Natural killer cell (primary cell): Measurements from ENCODE around the gene CCDC102B. TPM values are rescaled to one million over a fixed set of nuclear protein-coding genes. Genes with fewer than 3 reads are reported as not detected.

ENCODE experiments used
- ATAC-seq, 3 donors: fragments of 150-1000 bp in 2 of 3; fragments of 200-7000 bp in 1 of 3; cut with Tn5 transposase; 1 replicate in 1 of 3; 2 replicates in 2 of 3; pipeline ENCODE4 v1.10.0; 2021; ENCODE audit warnings: mild to moderate bottlenecking in 2 of 3, moderate library complexity in 2 of 3
- DNase-seq, 2 donors: peaks; one replicate each; pipeline versions ENCODE4 v3.0.0 to v3.0.0-alpha.2; 2013 to 2021; ENCODE audit warnings: mixed read lengths in 1 of 2
- H3K27ac ChIP-seq: one replicate; pipeline ENCODE4 v1.5.1; 2013; ENCODE audit warnings: mild to moderate bottlenecking, low read length
- H3K27me3 ChIP-seq: one replicate; pipeline ENCODE4 v1.6.1; 2013; ENCODE audit warnings: low read length; ENCODE audit not compliant: control insufficient read depth, insufficient read depth
- H3K36me3 ChIP-seq: one replicate; pipeline ENCODE4 v1.6.1; 2013; ENCODE audit warnings: low read length; ENCODE audit not compliant: control insufficient read depth, insufficient read depth
- H3K4me1 ChIP-seq: one replicate; pipeline ENCODE4 v1.6.1; 2013; ENCODE audit warnings: low read length; ENCODE audit not compliant: control insufficient read depth, insufficient read depth
- H3K4me3 ChIP-seq: one replicate; pipeline ENCODE4 v1.5.1; 2013; ENCODE audit warnings: low read length
- H3K9me3 ChIP-seq: one replicate; pipeline ENCODE4 v1.6.1; 2013; ENCODE audit warnings: low read length; ENCODE audit not compliant: control insufficient read depth, insufficient read depth
- H3K27ac Mint-ChIP-seq, 2 donors: one replicate each; pipeline ENCODE4 v1.8.0; 2022; ENCODE audit warnings: mild to moderate bottlenecking in 2 of 2, mixed read lengths in 2 of 2, moderate library complexity in 1 of 2
- H3K27me3 Mint-ChIP-seq, 2 donors: one replicate each; pipeline ENCODE4 v1.8.0; 2022; ENCODE audit warnings: low read depth in 2 of 2, mixed read lengths in 2 of 2
- H3K36me3 Mint-ChIP-seq: one replicate; pipeline ENCODE4 v1.8.0; 2022; ENCODE audit warnings: mixed read lengths
- H3K4me1 Mint-ChIP-seq, 2 donors: one replicate each; pipeline ENCODE4 v1.8.0; 2022; ENCODE audit warnings: mixed read lengths in 2 of 2
- H3K4me3 Mint-ChIP-seq: one replicate; pipeline ENCODE4 v1.8.0; 2022; ENCODE audit warnings: mild to moderate bottlenecking, moderate library complexity, mixed read lengths
- H3K9me3 Mint-ChIP-seq, 2 donors: one replicate each; pipeline ENCODE4 v1.8.0; 2022; ENCODE audit warnings: mixed read lengths in 2 of 2
- CTCF ChIP-seq: fragments of 200-600 bp; IDR thresholded peaks from one replicate; pipeline ENCODE4 v1.8.0; 2022; ENCODE audit warnings: antibody characterized with exemption
- WGBS: methylation state at CpG from one replicate; pipeline ENCODE4 v1.1.7; 2013; ENCODE audit warnings: missing lambda C conversion rate; ENCODE audit not compliant: insufficient coverage; 5-methylcytosine and 5-hydroxymethylcytosine counted together
- intact Hi-C: fragments of 100-400 bp; cut with micrococcal nuclease; formaldehyde crosslinking; loops from one replicate; pipeline ENCODE4 v1.14.2; 2022
- total RNA-seq, 4 donors: library from RNA; stranded (reverse); fragments of 120-200 nt in 1 of 4; gene quantifications; one replicate each; pipeline versions ENCODE4 v1.2.3 to v1.2.4, GENCODE V29; 2013 to 2022

The CCDC102B gene
- total RNA-seq, 3 donors from 2014 or later (not counting 1 experiment from before 2014, with no cell fraction given): 6.9 to 9.9 (median 8.9) TPM

GRCh38 chr18:68778280-68778886, 19.5 kb upstream of the CCDC102B start:
- intact Hi-C loops: no loop called here
- 100% methylated on average over 2 of the region's 3 CpGs for WGBS
- ATAC-seq: no peak

GRCh38 chr18:68779169-68779568, 18.7 kb upstream of the CCDC102B start:
- Histone ChIP-seq H3K27me3 (no peaks in the 10 kb centered on the region), H3K9me3 (no peaks in the 10 kb centered on the region), H3K4me3 (no peak overlapping the region), H3K4me1 (no peaks in the 10 kb centered on the region), H3K27ac (no peak overlapping the region), H3K36me3 (no peaks in the 10 kb centered on the region)
- H3K9me3 Mint-ChIP-seq: peaks cover 2% of the 10 kb centered on the region in 2 donors
- DNase-seq (no peak), ATAC-seq (no peak)
- TF ChIP-seq CTCF: no peak
- 53% methylated on average over 1 of the region's 3 CpGs for WGBS
- no peak overlapping the region for H3K27ac Mint-ChIP-seq
- no peak overlapping the region for H3K4me3 Mint-ChIP-seq
- H3K27me3 Mint-ChIP-seq: no peaks in the 10 kb centered on the region
- H3K4me1 Mint-ChIP-seq: no peaks in the 10 kb centered on the region
- intact Hi-C loops: no loop called here
- peaks cover 7% of the 10 kb centered on the region for H3K36me3 Mint-ChIP-seq

More at GRCh38 chr18:68778280-68778886, 19.5 kb upstream of the CCDC102B start:
- H3K4me1 Mint-ChIP-seq: no peaks in the 10 kb centered on the region
- no peaks in the 10 kb centered on the region for H3K4me1 ChIP-seq
- H3K27ac Mint-ChIP-seq: no peak overlapping the region
- no peak overlapping the region for H3K4me3 Mint-ChIP-seq
- H3K9me3 Mint-ChIP-seq: peaks cover 0 to 2% of the 10 kb centered on the region in 2 donors
- H3K27me3 Mint-ChIP-seq: no peaks in the 10 kb centered on the region
- H3K4me3 ChIP-seq: no peak overlapping the region
- no peaks in the 10 kb centered on the region for H3K27me3 ChIP-seq
- H3K36me3 Mint-ChIP-seq: peaks cover 7% of the 10 kb centered on the region
- TF ChIP-seq CTCF: no peak
- H3K36me3 ChIP-seq: no peaks in the 10 kb centered on the region
- H3K9me3 ChIP-seq: no peaks in the 10 kb centered on the region
- no peak overlapping the region for H3K27ac ChIP-seq
- DNase-seq: no peak

- Histone ChIP-seq H3K36me3 (no peaks in the 10 kb centered on the region), H3K9me3 (no peaks in the 10 kb centered on the region), H3K4me3 (no peak overlapping the region), H3K27me3 (no peaks in the 10 kb centered on the region), H3K4me1 (no peaks in the 10 kb centered on the region), H3K27ac (no peak overlapping the region)
- H3K4me3 Mint-ChIP-seq: no peak overlapping the region
- ATAC-seq (no peak), DNase-seq (no peak)
- WGBS: 100% methylated on average over 1 of the region's 2 CpGs
- TF ChIP-seq CTCF: no peak
- peaks cover 0 to 2% of the 10 kb centered on the region in 2 donors for H3K9me3 Mint-ChIP-seq
- H3K27me3 Mint-ChIP-seq: no peaks in the 10 kb centered on the region
- intact Hi-C loops: no loop called here
- peaks cover 7% of the 10 kb centered on the region for H3K36me3 Mint-ChIP-seq
- H3K4me1 Mint-ChIP-seq: no peaks in the 10 kb centered on the region
- H3K27ac Mint-ChIP-seq: no peak overlapping the region
Observed at GRCh38 chr18:68780802-68781635, 16.9 kb upstream of the CCDC102B start.
